NCI-H82 treated with DMSO at 0.1 percent for 48 hours (cell line): ENCODE results near the gene PMP22.

Experiments used
- DNase-seq: peaks from one replicate; lab custom pipeline; 2025; ENCODE audit not compliant: unreplicated experiment; lab: John Stamatoyannopoulos, UW

Gene PMP22

GRCh38 chr17:15265131-15265530, at the start of gene PMP22:
TSS of gene PMP22 (minus strand) at chr17:15265326. CDS start at chr17:15260727, 4,599 bp downstream.
- DNase-seq: no peak

GRCh38 chr17:15311996-15312395, 46.9 kb upstream of the PMP22 start:
- DNase-seq: no peak

GRCh38 chr17:15309793-15310192, 44.7 kb upstream of the PMP22 start:
- no peak for DNase-seq

- no peak for DNase-seq
These were observed 44.1 kb upstream of the PMP22 start for GRCh38 chr17:15309236-15309635.

GRCh38 chr17:15308758-15309157, 43.6 kb upstream of the PMP22 start:
- no peak for DNase-seq

- no peak for DNase-seq
These were observed 42.6 kb upstream of the PMP22 start for GRCh38 chr17:15307710-15308111.

- DNase-seq: no peak
These were observed 38.7 kb upstream of the PMP22 start for GRCh38 chr17:15303851-15304250.

- DNase-seq: no peak
These were observed 38.1 kb upstream of the PMP22 start for GRCh38 chr17:15303268-15303667.

GRCh38 chr17:15301845-15302244, 36.7 kb upstream of the PMP22 start:
- DNase-seq: no peak

- no peak for DNase-seq
These were observed 33.0 kb upstream of the PMP22 start for GRCh38 chr17:15298176-15298575.

- no peak for DNase-seq
These were observed 28.4 kb upstream of the PMP22 start for GRCh38 chr17:15293558-15293957.

- no peak for DNase-seq
These were observed 26.7 kb upstream of the PMP22 start for GRCh38 chr17:15291674-15292361.

GRCh38 chr17:15290605-15291004, 25.5 kb upstream of the PMP22 start:
- no peak for DNase-seq

- DNase-seq: no peak
These were observed 24.4 kb upstream of the PMP22 start for GRCh38 chr17:15289285-15290183.

- no peak for DNase-seq
These were observed 23.7 kb upstream of the PMP22 start for GRCh38 chr17:15288859-15289258.

GRCh38 chr17:15287538-15288267, 22.6 kb upstream of the PMP22 start:
- no peak for DNase-seq

- DNase-seq: no peak
These were observed 20.3 kb upstream of the PMP22 start for GRCh38 chr17:15285466-15285865.

- no peak for DNase-seq
These were observed 19.4 kb upstream of the PMP22 start for GRCh38 chr17:15284537-15284936.

GRCh38 chr17:15284107-15284506, 19.0 kb upstream of the PMP22 start:
- no peak for DNase-seq

- no peak for DNase-seq
These were observed 16.8 kb upstream of the PMP22 start for GRCh38 chr17:15281909-15282308.

GRCh38 chr17:15278924-15279477, 13.9 kb upstream of the PMP22 start:
- DNase-seq: no peak
